ENCODE data around the gene GALNT1.

GALNT1 gene

DNA sequence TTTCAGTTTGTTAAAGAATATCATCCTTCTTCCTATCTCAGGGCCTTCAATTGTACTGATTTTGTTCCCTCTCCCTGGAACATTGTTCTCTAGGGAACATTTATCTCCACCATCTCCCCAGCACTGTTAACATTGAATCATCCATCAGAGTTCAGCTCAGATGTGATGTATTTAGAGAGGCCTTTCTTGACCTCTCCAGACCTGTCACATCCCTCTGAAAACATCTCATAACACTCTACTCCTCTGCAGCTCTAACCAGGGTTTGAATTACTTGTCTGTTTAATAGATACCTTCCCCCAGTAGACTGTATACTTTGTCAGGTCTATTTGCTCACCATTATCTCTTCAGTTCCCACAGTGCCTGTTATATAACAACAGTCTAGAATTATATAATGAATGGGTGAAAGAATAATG lies 98.6 kb downstream of the GALNT1 start:
- no peak overlapping the region for H3K4me3 ChIP-seq (ENCODE audit: low read depth, low read length)
- TF ChIP-seq, protein P1, sequence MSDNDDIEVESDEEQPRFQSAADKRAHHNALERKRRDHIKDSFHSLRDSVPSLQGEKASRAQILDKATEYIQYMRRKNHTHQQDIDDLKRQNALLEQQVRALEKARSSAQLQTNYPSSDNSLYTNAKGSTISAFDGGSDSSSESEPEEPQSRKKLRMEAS (IDR thresholded peaks at IDR 0.05; ENCODE audit: low read depth, low read length): no peak
- TF ChIP-seq MYC (IDR thresholded peaks at IDR 0.05; ENCODE audit: low read depth, low read length): no peak
- DNase-seq (ENCODE audit: low read depth): no peak

- no peak for DNase-seq (ENCODE audit: low read depth)
- no peak overlapping the region for H3K4me3 ChIP-seq (ENCODE audit: low read depth, low read length)
- TF ChIP-seq POLR2A (IDR thresholded peaks at IDR 0.05; ENCODE audit: extremely low read depth, insufficient read length) (no peak), MYC (IDR thresholded peaks at IDR 0.05; ENCODE audit: low read depth, low read length) (no peak)
- TF ChIP-seq, protein P1 (IDR thresholded peaks at IDR 0.05; ENCODE audit: low read depth, low read length): no peak
Measured at GRCh38 chr18:35682281-35682867, 100.8 kb downstream of the GALNT1 start.

- no peak for DNase-seq (ENCODE audit: low read depth)
- no peak for TF ChIP-seq POLR2A (IDR thresholded peaks at IDR 0.05; ENCODE audit: extremely low read depth, insufficient read length)
- TF ChIP-seq MYC (IDR thresholded peaks at IDR 0.05; ENCODE audit: low read depth, low read length): no peak
- no peak for TF ChIP-seq CTCF (IDR thresholded peaks at IDR 0.05; ENCODE audit: low read depth, low read length)
- TF ChIP-seq, protein P1 (IDR thresholded peaks at IDR 0.05; ENCODE audit: low read depth, low read length): no peak
- H3K4me3 ChIP-seq (ENCODE audit: low read depth, low read length): no peak overlapping the region
Measured at GRCh38 chr18:35683021-35683420, 101.5 kb downstream of the GALNT1 start.

DNA sequence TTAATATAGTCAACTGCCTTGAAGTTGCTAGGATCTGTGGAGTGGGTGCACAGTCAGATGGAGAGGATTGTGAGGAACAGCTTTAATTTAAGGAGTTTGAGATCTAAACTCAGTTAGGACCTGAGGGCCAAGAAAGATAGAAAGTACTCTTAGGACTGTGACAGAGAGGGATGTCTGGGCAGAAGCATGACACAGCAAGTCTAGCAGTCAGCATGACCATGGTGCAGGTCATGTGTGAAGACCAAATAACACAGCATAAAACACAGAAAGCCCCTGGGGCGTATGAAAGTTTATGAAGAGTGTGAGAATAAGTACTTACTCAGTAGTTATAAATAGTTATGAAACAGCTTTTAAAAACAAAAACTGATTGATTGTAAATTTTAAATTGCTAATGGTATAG lies 107.2 kb downstream of the GALNT1 start:
- DNase-seq (ENCODE audit: low read depth): no peak
- TF ChIP-seq, protein P1 (IDR thresholded peaks at IDR 0.05; ENCODE audit: low read depth, low read length): no peak
- TF ChIP-seq MYC (IDR thresholded peaks at IDR 0.05; ENCODE audit: low read depth, low read length) (no peak), POLR2A (IDR thresholded peaks at IDR 0.05; ENCODE audit: extremely low read depth, insufficient read length) (no peak), CTCF (IDR thresholded peaks at IDR 0.05; ENCODE audit: low read depth, low read length) (no peak)
- H3K4me3 ChIP-seq (ENCODE audit: low read depth, low read length): no peak overlapping the region

DNA sequence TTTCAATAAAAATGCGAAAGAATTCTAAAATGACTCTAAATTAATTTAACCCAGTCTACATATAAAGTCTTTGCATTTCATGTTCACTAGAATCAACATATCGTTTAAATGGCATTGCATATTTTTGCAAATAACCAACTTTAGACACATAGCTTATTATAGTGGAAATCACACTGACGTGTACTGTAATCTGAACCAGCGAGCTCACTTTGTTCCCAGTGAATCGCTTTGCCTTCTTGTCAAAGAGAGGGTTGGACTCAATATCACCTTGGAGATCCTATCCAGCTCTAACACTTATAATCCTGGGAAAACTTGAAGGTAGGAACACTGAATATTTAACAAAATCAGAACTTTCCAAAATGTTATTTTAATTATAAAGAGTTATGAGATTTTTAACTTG lies 108.2 kb downstream of the GALNT1 start:
- DNase-seq (ENCODE audit: low read depth): no peak
- no peak overlapping the region for H3K4me3 ChIP-seq (ENCODE audit: low read depth, low read length)
- no peak for TF ChIP-seq CTCF (IDR thresholded peaks at IDR 0.05; ENCODE audit: low read depth, low read length)
- TF ChIP-seq, protein P1 (IDR thresholded peaks at IDR 0.05; ENCODE audit: low read depth, low read length): no peak
- no peak for TF ChIP-seq POLR2A (IDR thresholded peaks at IDR 0.05; ENCODE audit: extremely low read depth, insufficient read length)
- TF ChIP-seq MYC (IDR thresholded peaks at IDR 0.05; ENCODE audit: low read depth, low read length): no peak

DNA sequence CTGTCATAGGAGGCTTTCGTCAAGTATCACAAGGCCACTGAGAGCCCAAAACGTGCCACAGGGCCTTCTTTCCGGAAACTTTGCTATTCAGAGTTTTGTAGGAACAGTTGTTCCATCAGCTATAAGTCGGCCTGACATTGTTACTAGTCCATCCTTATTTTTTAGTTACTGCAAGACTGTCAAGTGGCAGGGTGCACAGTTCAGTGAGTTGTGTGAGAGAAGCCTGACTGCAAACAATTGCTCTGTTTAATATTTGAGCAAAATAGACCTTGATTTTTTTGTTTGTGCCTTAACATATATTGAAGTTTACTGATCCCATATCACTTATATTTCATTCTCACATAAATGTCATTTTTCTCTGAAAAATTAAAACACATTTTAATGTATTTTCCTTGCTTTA lies 110.1 kb downstream of the GALNT1 start:
- no peak for DNase-seq (ENCODE audit: low read depth)
- H3K4me3 ChIP-seq (ENCODE audit: low read depth, low read length): no peak overlapping the region
- TF ChIP-seq CTCF (IDR thresholded peaks at IDR 0.05; ENCODE audit: low read depth, low read length) (no peak), POLR2A (IDR thresholded peaks at IDR 0.05; ENCODE audit: extremely low read depth, insufficient read length) (no peak), MYC (IDR thresholded peaks at IDR 0.05; ENCODE audit: low read depth, low read length) (no peak)
- TF ChIP-seq, protein P1 (IDR thresholded peaks at IDR 0.05; ENCODE audit: low read depth, low read length): no peak
